IMR-90 (cell line): ENCODE results near the gene ADARB2. TPM values are rescaled to one million over a fixed set of nuclear protein-coding genes. Genes with fewer than 3 reads are reported as not detected.

ENCODE experiments used
- ATAC-seq: fragments of 200-7000 bp; cut with Tn5 transposase; 2 replicates; pipeline ENCODE4 v1.9.1; 2020; ENCODE audit warnings: low read depth, mild to moderate bottlenecking, moderate library complexity
- BruUV-seq: library from RNA; stranded (reverse); fragments of 400-500 nt; replicated peaks from 2 replicates; lab custom pipeline; 2021; lab: Mats Ljungman, UMichigan
- CTCF ChIA-PET: fragments of 300-600 bp; formaldehyde crosslinking; extraction: SDS; loops from one replicate; lab custom pipeline; 2021; ENCODE audit warnings: antibody characterized with exemption; lab: Yijun Ruan, JAX
- POLR2A ChIA-PET: fragments of 300-600 bp; sonication (Branson Sonifier 250); formaldehyde crosslinking; loops from one replicate; lab custom pipeline; 2022; ENCODE audit warnings: antibody characterized with exemption; ENCODE audit not compliant: unreplicated experiment; lab: Charles Lee
- DNase-seq: peaks from one replicate; pipeline ENCODE4 v3.0.0; 2013
- H2AFZ ChIP-seq: replicated peaks from 2 replicates; pipeline ENCODE3; 2013; ENCODE audit warnings: low read length, mild to moderate bottlenecking; ENCODE audit not compliant: poor library complexity
- H2AK5ac ChIP-seq: 2 replicates; pipeline ENCODE4 v1.6.1; 2013; ENCODE audit warnings: low read depth, low read length, inconsistent platforms
- H2AK9ac ChIP-seq: replicated peaks from 2 replicates; pipeline ENCODE3; 2013; ENCODE audit warnings: mild to moderate bottlenecking, low read depth, low read length, moderate library complexity; ENCODE audit not compliant: poor library complexity
- H2BK120ac ChIP-seq: 2 replicates; pipeline ENCODE4 v1.6.1; 2013; ENCODE audit warnings: low read depth, low read length, inconsistent platforms
- H2BK15ac ChIP-seq: 3 replicates; pipeline ENCODE4 v1.6.1; 2013; ENCODE audit warnings: low read depth, low read length, inconsistent platforms
- H2BK20ac ChIP-seq: 2 replicates; pipeline ENCODE4 v1.6.1; 2013; ENCODE audit warnings: low read depth, mild to moderate bottlenecking, inconsistent platforms, low read length, moderate library complexity
- H2BK5ac ChIP-seq: 2 replicates; pipeline ENCODE4 v1.6.1; 2013; ENCODE audit warnings: mild to moderate bottlenecking, low read depth, low read length, inconsistent platforms; ENCODE audit not compliant: poor library complexity, severe bottlenecking
- H3K14ac ChIP-seq: replicated peaks from 2 replicates; pipeline ENCODE4 v1.6.1; 2013; ENCODE audit warnings: low read depth, low read length, inconsistent platforms
- H3K18ac ChIP-seq: 2 replicates; pipeline ENCODE4 v1.6.1; 2013; ENCODE audit warnings: low read depth, low read length, control low read depth
- H3K23ac ChIP-seq: 2 replicates; pipeline ENCODE4 v1.6.1; 2013; ENCODE audit warnings: low read depth, low read length, inconsistent platforms
- H3K27ac ChIP-seq: 2 replicates; pipeline ENCODE4 v1.5.1; 2013; ENCODE audit warnings: mild to moderate bottlenecking, control low read depth, low read length; ENCODE audit not compliant: insufficient read depth
- H3K27me3 ChIP-seq: 2 replicates; pipeline ENCODE4 v1.6.1; 2013; ENCODE audit warnings: low read length; ENCODE audit not compliant: control insufficient read depth, insufficient read depth
- H3K36me3 ChIP-seq: 2 replicates; pipeline ENCODE4 v1.6.1; 2013; ENCODE audit warnings: low read length, mixed read lengths; ENCODE audit not compliant: control insufficient read depth, insufficient read depth
- H3K4ac ChIP-seq: 2 replicates; pipeline ENCODE4 v1.6.1; 2013; ENCODE audit warnings: low read depth, low read length, inconsistent platforms
- H3K4me1 ChIP-seq: 2 replicates; pipeline ENCODE4 v1.6.1; 2013; ENCODE audit warnings: low read length, mixed read lengths; ENCODE audit not compliant: control insufficient read depth, insufficient read depth
- H3K4me2 ChIP-seq: 2 replicates; pipeline ENCODE4 v1.6.1; 2013; ENCODE audit warnings: low read depth, mild to moderate bottlenecking, control low read depth, low read length, moderate library complexity
- H3K4me3 ChIP-seq: 2 replicates; pipeline ENCODE4 v1.5.1; 2013; ENCODE audit warnings: low read depth, mild to moderate bottlenecking, control low read depth, low read length, moderate library complexity; ENCODE audit not compliant: insufficient read depth
- H3K56ac ChIP-seq: 2 replicates; pipeline ENCODE4 v1.6.1; 2013; ENCODE audit warnings: low read length, inconsistent platforms; ENCODE audit not compliant: insufficient read depth; ENCODE audit errors: extremely low read depth
- H3K79me1 ChIP-seq, 2 experiments: 2 replicates each; pipeline ENCODE4 v1.6.1; 2013; ENCODE audit warnings: low read length in 2 of 2, inconsistent platforms in 1 of 2, low read depth in 1 of 2
- H3K9ac ChIP-seq: 2 replicates; pipeline ENCODE4 v1.6.1; 2013; ENCODE audit warnings: low read depth, low read length, control low read depth
- H3K9me1 ChIP-seq: 2 replicates; pipeline ENCODE4 v1.6.1; 2013; ENCODE audit warnings: low read length, inconsistent platforms; ENCODE audit not compliant: insufficient read depth
- H3K9me3 ChIP-seq: 2 replicates; pipeline ENCODE4 v1.6.1; 2013; ENCODE audit warnings: low read length; ENCODE audit not compliant: control insufficient read depth, insufficient read depth
- H4K20me1 ChIP-seq: 2 replicates; pipeline ENCODE4 v1.6.1; 2013; ENCODE audit warnings: low read length, inconsistent platforms; ENCODE audit not compliant: insufficient read depth
- H4K5ac ChIP-seq: 2 replicates; pipeline ENCODE4 v1.6.1; 2013; ENCODE audit warnings: mild to moderate bottlenecking, low read depth, low read length, control low read depth
- H4K8ac ChIP-seq, 2 experiments: 2 replicates each; pipeline ENCODE4 v1.6.1; 2013; ENCODE audit warnings: low read depth in 2 of 2, low read length in 2 of 2, control low read depth in 1 of 2, inconsistent platforms in 1 of 2
- H4K91ac ChIP-seq: 2 replicates; pipeline ENCODE4 v1.6.1; 2013; ENCODE audit warnings: low read depth, low read length, inconsistent platforms; ENCODE audit not compliant: insufficient read depth
- BHLHE40 ChIP-seq: fragments of 150-350 bp; IDR thresholded peaks from 2 replicates; pipeline ENCODE4 v1.6.1; 2016; ENCODE audit warnings: mild to moderate bottlenecking, low read depth, low read length
- CHD1 ChIP-seq: IDR thresholded peaks from 2 replicates; pipeline ENCODE4 v1.6.1; 2012; ENCODE audit warnings: low read depth, low read length, improper control_type of control experiment
- ELK1 ChIP-seq: fragments of 150-350 bp; IDR thresholded peaks from 2 replicates; pipeline ENCODE4 v1.6.1; 2016; ENCODE audit warnings: low read depth, mild to moderate bottlenecking, low read length, moderate library complexity, borderline replicate concordance
- FOS ChIP-seq: fragments of 150-350 bp; IDR thresholded peaks from 2 replicates; pipeline ENCODE4 v1.6.1; 2016; ENCODE audit warnings: low read depth, low read length
- MAFK ChIP-seq: IDR thresholded peaks from 2 replicates; pipeline ENCODE4 v1.6.1; 2012; ENCODE audit warnings: low read depth, low read length, improper control_type of control experiment
- MXI1 ChIP-seq: IDR thresholded peaks from 2 replicates; pipeline ENCODE4 v1.6.1; 2012; ENCODE audit warnings: low read depth, mild to moderate bottlenecking, low read length, moderate library complexity, borderline replicate concordance
- NFE2L2 ChIP-seq: fragments of 150-350 bp; IDR thresholded peaks from 2 replicates; pipeline ENCODE4 v1.6.1; 2016; ENCODE audit warnings: low read depth, mild to moderate bottlenecking, low read length
- POLR2A ChIP-seq: IDR thresholded peaks from 2 replicates; pipeline ENCODE4 v1.6.1; 2012; ENCODE audit warnings: mild to moderate bottlenecking, low read depth, low read length
- RAD21 ChIP-seq: IDR thresholded peaks from 2 replicates; pipeline ENCODE4 v1.6.1; 2012; ENCODE audit warnings: low read length, improper control_type of control experiment
- RCOR1 ChIP-seq: IDR thresholded peaks from 2 replicates; pipeline ENCODE4 v1.6.1; 2012; ENCODE audit warnings: mild to moderate bottlenecking, low read length, improper control_type of control experiment; ENCODE audit not compliant: insufficient replicate concordance
- RFX5 ChIP-seq: IDR thresholded peaks from 2 replicates; pipeline ENCODE4 v1.8.0; 2012; ENCODE audit warnings: low read depth, mild to moderate bottlenecking, low read length, moderate library complexity
- SMC3 ChIP-seq: fragments of 150-350 bp; IDR thresholded peaks from 2 replicates; pipeline ENCODE4 v1.6.1; 2016; ENCODE audit warnings: low read depth, mild to moderate bottlenecking, antibody characterized with exemption, low read length, moderate library complexity
- USF2 ChIP-seq: fragments of 150-350 bp; IDR thresholded peaks from 2 replicates; pipeline ENCODE4 v1.6.1; 2017; ENCODE audit warnings: mild to moderate bottlenecking, antibody characterized with exemption, low read length, low read depth
- WGBS, 2 experiments: methylation state at CpG; one replicate each; pipeline versions ENCODE4 v1.1.5 to v1.1.7; 2013; ENCODE audit warnings: missing lambda C conversion rate in 2 of 2; ENCODE audit not compliant: insufficient read length in 1 of 2; ENCODE audit errors: extremely low coverage in 2 of 2; 5-methylcytosine and 5-hydroxymethylcytosine counted together
- dilution Hi-C: fragments of 300-500 bp; cut with HindIII; formaldehyde crosslinking; loops from one replicate; pipeline ENCODE4 v1.14.3; 2018; ENCODE audit warnings: low sequenced_read_pairs; ENCODE audit not compliant: unreplicated experiment
- in situ Hi-C: fragments of 300-500 bp; cut with MboI; formaldehyde crosslinking; loops from 3 replicates; pipeline ENCODE4 v1.14.3; 2019; ENCODE audit warnings: low sequenced_read_pairs, inconsistent platforms, mixed read lengths
- intact Hi-C: fragments of 100-400 bp; cut with micrococcal nuclease; formaldehyde crosslinking; loops from 2 replicates; pipeline ENCODE4 v1.10.0; 2022
- polyA plus RNA-seq, 3 experiments: library from polyadenylated mRNA; depleted of rRNA; stranded (reverse); fragments of >200 nt; gene quantifications; 2 replicates each; pipeline ENCODE4 v1.2.3, GENCODE V29; 2012; ENCODE audit warnings: low replicate concordance in 1 of 3
- total RNA-seq: library from RNA; depleted of rRNA; stranded (reverse); fragments of >200 nt; gene quantifications from 2 replicates; pipeline ENCODE4 v1.2.3, GENCODE V29; 2012
- TF ChIP-seq, protein P1 (sequence below): conservative IDR thresholded peaks from 2 replicates; pipeline ENCODE4 v1.5.1; 2012; ENCODE audit warnings: mild to moderate bottlenecking, low read depth, low read length, improper control_type of control experiment

The ADARB2 gene
- total and polyA plus RNA-seq, 2 of the 4 experiments (the other 2 are of a cell fraction): not detected

- Histone ChIP-seq H3K23ac (no peak overlapping the region), H2AK5ac (no peak overlapping the region), H3K4me2 (no peak overlapping the region), H2BK120ac (no peak overlapping the region), H2BK20ac (no peak overlapping the region), H3K4ac (no peak overlapping the region), H4K20me1 (no peaks in the 10 kb centered on the region), H3K4me3 (no peak overlapping the region), H2BK15ac (no peak overlapping the region), H2BK5ac (no peak overlapping the region), H3K56ac (no peak overlapping the region), H3K4me1 (no peaks in the 10 kb centered on the region), H3K14ac (no peak overlapping the region), H2AK9ac (no peak overlapping the region), H2AFZ (no peak overlapping the region), H3K9ac (no peak overlapping the region), H3K27ac (no peak overlapping the region), H3K9me1 (no peaks in the 10 kb centered on the region), H3K79me1 (no peaks in the 10 kb centered on the region), H4K5ac (no peak overlapping the region), H3K36me3 (no peaks in the 10 kb centered on the region), H4K8ac (no peak overlapping the region), H3K9me3 (peaks cover 59% of the 10 kb centered on the region), H3K27me3 (no peaks in the 10 kb centered on the region), H4K91ac (no peak overlapping the region), H3K18ac (no peak overlapping the region)
- no peak for DNase-seq
- ATAC-seq: no peak
- intact Hi-C loops (no loop called here), dilution Hi-C loops (no loop called here), in situ Hi-C loops (no loop called here)
- WGBS, 2 experiments: 0% methylated on average over 1 of the region's 18 CpGs; no CpG with 5 or more reads in 1 of the 2 experiments
- BruUV-seq: no TSS peak
- ChIA-PET POLR2A (no interaction called here), CTCF (no interaction called here)
- TF ChIP-seq RCOR1: no peak
- no peak for TF ChIP-seq NFE2L2
- no peak for TF ChIP-seq MXI1
- no peak for TF ChIP-seq CHD1
- no peak for TF ChIP-seq ELK1
- no peak for TF ChIP-seq SMC3
- no peak for TF ChIP-seq MAFK
- no peak for TF ChIP-seq USF2
- no peak for TF ChIP-seq BHLHE40
- no peak for TF ChIP-seq FOS
- TF ChIP-seq RAD21: no peak
- TF ChIP-seq RFX5: no peak
- TF ChIP-seq POLR2A: no peak
- TF ChIP-seq, protein P1, sequence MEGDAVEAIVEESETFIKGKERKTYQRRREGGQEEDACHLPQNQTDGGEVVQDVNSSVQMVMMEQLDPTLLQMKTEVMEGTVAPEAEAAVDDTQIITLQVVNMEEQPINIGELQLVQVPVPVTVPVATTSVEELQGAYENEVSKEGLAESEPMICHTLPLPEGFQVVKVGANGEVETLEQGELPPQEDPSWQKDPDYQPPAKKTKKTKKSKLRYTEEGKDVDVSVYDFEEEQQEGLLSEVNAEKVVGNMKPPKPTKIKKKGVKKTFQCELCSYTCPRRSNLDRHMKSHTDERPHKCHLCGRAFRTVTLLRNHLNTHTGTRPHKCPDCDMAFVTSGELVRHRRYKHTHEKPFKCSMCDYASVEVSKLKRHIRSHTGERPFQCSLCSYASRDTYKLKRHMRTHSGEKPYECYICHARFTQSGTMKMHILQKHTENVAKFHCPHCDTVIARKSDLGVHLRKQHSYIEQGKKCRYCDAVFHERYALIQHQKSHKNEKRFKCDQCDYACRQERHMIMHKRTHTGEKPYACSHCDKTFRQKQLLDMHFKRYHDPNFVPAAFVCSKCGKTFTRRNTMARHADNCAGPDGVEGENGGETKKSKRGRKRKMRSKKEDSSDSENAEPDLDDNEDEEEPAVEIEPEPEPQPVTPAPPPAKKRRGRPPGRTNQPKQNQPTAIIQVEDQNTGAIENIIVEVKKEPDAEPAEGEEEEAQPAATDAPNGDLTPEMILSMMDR: no peak
Observed at GRCh38 chr10:1629326-1630198, 107.8 kb downstream of the ADARB2 start.
